Vagina (tissue), 2 donors: ENCODE results near the gene P2RY14. TPM values are rescaled to one million over a fixed set of nuclear protein-coding genes. Genes with fewer than 3 reads are reported as not detected.
"Not testable (repeated sequence)": the region's sequence is repeated elsewhere in the genome, so short reads cannot be mapped to it uniquely, and the experiment has no call there.

Source experiments
- DNase-seq, 2 donors: peaks; one replicate each; pipeline ENCODE4 v3.0.0-alpha.2; 2017; ENCODE audit errors: extremely low spot score in 2 of 2
- H3K27ac ChIP-seq: fragments of 200-600 bp; sonication (generic); one replicate; pipeline ENCODE4 v1.5.1; 2019
- H3K27me3 ChIP-seq: fragments of 200-600 bp; sonication (generic); one replicate; pipeline ENCODE4 v1.5.1; 2019
- H3K36me3 ChIP-seq, 2 donors: fragments of 200-600 bp; sonication (generic); one replicate each; pipeline ENCODE4 v1.5.1; 2017 to 2019
- H3K4me1 ChIP-seq: fragments of 200-600 bp; sonication (generic); one replicate; pipeline ENCODE4 v1.5.1; 2019
- H3K4me3 ChIP-seq, 2 donors: fragments of 200-600 bp; sonication (generic); 1 replicate in 1 of 2; 2 replicates in 1 of 2; pipeline ENCODE4 v1.5.1; 2016 to 2019
- H3K9me3 ChIP-seq: fragments of 200-600 bp; sonication (generic); one replicate; pipeline ENCODE4 v1.5.1; 2019
- CTCF ChIP-seq, 3 experiments: fragments of 450-650 bp in 2 of 3; fragments of 200-600 bp in 1 of 3; sonication (generic) in 1 of 3; IDR thresholded peaks; one replicate each; pipeline ENCODE4 v1.5.1; 2017 to 2019; ENCODE audit warnings: antibody characterized with exemption in 3 of 3, mild to moderate bottlenecking in 2 of 3, moderate library complexity in 2 of 3
- POLR2A ChIP-seq, 2 donors: fragments of 450-650 bp; IDR thresholded peaks; one replicate each; pipeline ENCODE4 v1.6.1; 2017; ENCODE audit warnings: antibody characterized with exemption in 2 of 2, mild to moderate bottlenecking in 2 of 2, moderate library complexity in 2 of 2
- POLR2AphosphoS5 ChIP-seq, 2 donors: sonication (generic); formaldehyde crosslinking; IDR thresholded peaks; one replicate each; pipeline ENCODE4 v1.9.0; 2017; ENCODE audit warnings: antibody characterized with exemption in 2 of 2, mild to moderate bottlenecking in 2 of 2, low read depth in 1 of 2; ENCODE audit not compliant: insufficient read depth in 1 of 2
- intact Hi-C: fragments of 100-400 bp; cut with DNase I; formaldehyde crosslinking; loops from one replicate; pipeline ENCODE4 v1.15.1; 2023
- total RNA-seq: library from RNA; depleted of rRNA; stranded (reverse); fragments of >200 nt; gene quantifications from one replicate; pipeline ENCODE4 v1.2.3, GENCODE V29; 2016

P2RY14 gene
- total RNA-seq, 1 donor from 2014 or later = 0.49 TPM

- intact Hi-C loops = no loop called here
- Histone ChIP-seq H3K9me3 (no peaks in the 10 kb centered on the region), H3K4me3 (no peak overlapping the region), H3K36me3 (no peaks in the 10 kb centered on the region), H3K27me3 (no peaks in the 10 kb centered on the region), H3K4me1 (peaks cover 6% of the 10 kb centered on the region), H3K27ac (no peak overlapping the region)
- no peak for DNase-seq
- TF ChIP-seq CTCF (IDR thresholded peaks at IDR 0.05) (no peak), POLR2AphosphoS5 (IDR thresholded peaks at IDR 0.05; ENCODE audit: insufficient read depth in 1 of 2, low read depth in 1 of 2) (no peak), POLR2A (IDR thresholded peaks at IDR 0.05) (no peak)
These were observed 13.7 kb downstream of the P2RY14 start for GRCh38 chr3:151264605-151265004.

- TF ChIP-seq POLR2AphosphoS5 (IDR thresholded peaks at IDR 0.05; ENCODE audit: insufficient read depth in 1 of 2, low read depth in 1 of 2) (no peak), POLR2A (IDR thresholded peaks at IDR 0.05) (no peak), CTCF (IDR thresholded peaks at IDR 0.05) (no peak)
- intact Hi-C loops = no loop called here
- Histone ChIP-seq H3K36me3 (no peaks in the 10 kb centered on the region), H3K4me3 (no peak overlapping the region), H3K4me1 (peaks cover 6% of the 10 kb centered on the region), H3K27me3 (no peaks in the 10 kb centered on the region), H3K27ac (peak overlapping the region; percentile 52), H3K9me3 (no peaks in the 10 kb centered on the region)
- DNase-seq = no peak
These were observed 15.3 kb downstream of the P2RY14 start for GRCh38 chr3:151262871-151263525.

GRCh38 chr3:151259664-151260063, 18.7 kb downstream of the P2RY14 start:
- no peaks in the 10 kb centered on the region for H3K9me3 ChIP-seq
- H3K4me1 ChIP-seq = peaks cover 6% of the 10 kb centered on the region
- no peaks in the 10 kb centered on the region for H3K27me3 ChIP-seq
- TF ChIP-seq CTCF (IDR thresholded peaks at IDR 0.05) (no peak), POLR2AphosphoS5 (IDR thresholded peaks at IDR 0.05; ENCODE audit: insufficient read depth in 1 of 2, low read depth in 1 of 2) (peak in 1 of 2 donors; percentile 22)
- no peak overlapping the region for H3K4me3 ChIP-seq
- intact Hi-C loops = no loop called here
- no peak for DNase-seq
- H3K36me3 ChIP-seq = no peaks in the 10 kb centered on the region
- H3K27ac ChIP-seq = peak overlapping the region; percentile 24

- no peak overlapping the region for H3K27ac ChIP-seq
- no peak for DNase-seq
- intact Hi-C loops = no loop called here
- no peaks in the 10 kb centered on the region for H3K36me3 ChIP-seq
- no peaks in the 10 kb centered on the region for H3K9me3 ChIP-seq
- H3K4me1 ChIP-seq = peaks cover 7% of the 10 kb centered on the region
- TF ChIP-seq POLR2AphosphoS5 (IDR thresholded peaks at IDR 0.05; ENCODE audit: insufficient read depth in 1 of 2, low read depth in 1 of 2) (no peak), POLR2A (IDR thresholded peaks at IDR 0.05) (no peak)
- no peak overlapping the region for H3K4me3 ChIP-seq
- no peaks in the 10 kb centered on the region for H3K27me3 ChIP-seq
These were observed 21.6 kb downstream of the P2RY14 start for GRCh38 chr3:151256749-151257148.

- Histone ChIP-seq H3K27me3 (no peaks in the 10 kb centered on the region), H3K27ac (no peak overlapping the region), H3K9me3 (no peaks in the 10 kb centered on the region), H3K4me1 (no peaks in the 10 kb centered on the region), H3K36me3 (no peaks in the 10 kb centered on the region), H3K4me3 (no peak overlapping the region)
- no peak for DNase-seq
- intact Hi-C loops = no loop called here
- no peak for TF ChIP-seq CTCF (IDR thresholded peaks at IDR 0.05)
These were observed 29.5 kb downstream of the P2RY14 start for GRCh38 chr3:151248772-151249337.

GRCh38 chr3:151242006-151242405, 36.3 kb downstream of the P2RY14 start:
- H3K27ac ChIP-seq, H3K4me1 ChIP-seq, H3K4me3 ChIP-seq, intact Hi-C loops, DNase-seq, H3K9me3 ChIP-seq, H3K36me3 ChIP-seq, H3K27me3 ChIP-seq: not testable (repeated sequence)
